ENCODE results near the gene ACKR4. TPM values are rescaled to one million over a fixed set of nuclear protein-coding genes. Genes with fewer than 3 reads are reported as not detected.

The ACKR4 gene
- total and polyA plus RNA-seq, 2 experiments from 2014 or later, result 0.26 TPM; not detected in 1

DNA sequence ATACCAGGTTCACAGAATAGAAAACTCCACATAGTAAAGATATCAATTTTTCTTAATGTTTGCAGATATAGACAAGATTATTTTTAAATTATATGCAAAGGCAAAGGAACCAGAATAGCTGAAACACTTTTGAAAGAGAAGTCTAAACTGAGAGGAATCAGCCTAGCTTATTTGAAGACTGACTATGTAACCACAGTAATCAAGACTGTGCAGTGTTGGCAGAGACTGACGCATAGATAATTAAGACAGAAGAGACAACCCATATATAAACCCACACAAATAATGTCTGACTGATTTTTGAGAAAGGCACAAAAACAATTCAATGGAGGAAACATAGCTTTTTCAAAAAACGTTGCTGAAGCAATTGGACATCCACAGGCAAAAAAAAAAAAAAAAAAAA, 28.6 kb upstream of the ACKR4 start:
- no peak for TF ChIP-seq JUNB (IDR thresholded peaks at IDR 0.05; ENCODE audit: unreplicated experiment)
- TF ChIP-seq, protein P1, sequence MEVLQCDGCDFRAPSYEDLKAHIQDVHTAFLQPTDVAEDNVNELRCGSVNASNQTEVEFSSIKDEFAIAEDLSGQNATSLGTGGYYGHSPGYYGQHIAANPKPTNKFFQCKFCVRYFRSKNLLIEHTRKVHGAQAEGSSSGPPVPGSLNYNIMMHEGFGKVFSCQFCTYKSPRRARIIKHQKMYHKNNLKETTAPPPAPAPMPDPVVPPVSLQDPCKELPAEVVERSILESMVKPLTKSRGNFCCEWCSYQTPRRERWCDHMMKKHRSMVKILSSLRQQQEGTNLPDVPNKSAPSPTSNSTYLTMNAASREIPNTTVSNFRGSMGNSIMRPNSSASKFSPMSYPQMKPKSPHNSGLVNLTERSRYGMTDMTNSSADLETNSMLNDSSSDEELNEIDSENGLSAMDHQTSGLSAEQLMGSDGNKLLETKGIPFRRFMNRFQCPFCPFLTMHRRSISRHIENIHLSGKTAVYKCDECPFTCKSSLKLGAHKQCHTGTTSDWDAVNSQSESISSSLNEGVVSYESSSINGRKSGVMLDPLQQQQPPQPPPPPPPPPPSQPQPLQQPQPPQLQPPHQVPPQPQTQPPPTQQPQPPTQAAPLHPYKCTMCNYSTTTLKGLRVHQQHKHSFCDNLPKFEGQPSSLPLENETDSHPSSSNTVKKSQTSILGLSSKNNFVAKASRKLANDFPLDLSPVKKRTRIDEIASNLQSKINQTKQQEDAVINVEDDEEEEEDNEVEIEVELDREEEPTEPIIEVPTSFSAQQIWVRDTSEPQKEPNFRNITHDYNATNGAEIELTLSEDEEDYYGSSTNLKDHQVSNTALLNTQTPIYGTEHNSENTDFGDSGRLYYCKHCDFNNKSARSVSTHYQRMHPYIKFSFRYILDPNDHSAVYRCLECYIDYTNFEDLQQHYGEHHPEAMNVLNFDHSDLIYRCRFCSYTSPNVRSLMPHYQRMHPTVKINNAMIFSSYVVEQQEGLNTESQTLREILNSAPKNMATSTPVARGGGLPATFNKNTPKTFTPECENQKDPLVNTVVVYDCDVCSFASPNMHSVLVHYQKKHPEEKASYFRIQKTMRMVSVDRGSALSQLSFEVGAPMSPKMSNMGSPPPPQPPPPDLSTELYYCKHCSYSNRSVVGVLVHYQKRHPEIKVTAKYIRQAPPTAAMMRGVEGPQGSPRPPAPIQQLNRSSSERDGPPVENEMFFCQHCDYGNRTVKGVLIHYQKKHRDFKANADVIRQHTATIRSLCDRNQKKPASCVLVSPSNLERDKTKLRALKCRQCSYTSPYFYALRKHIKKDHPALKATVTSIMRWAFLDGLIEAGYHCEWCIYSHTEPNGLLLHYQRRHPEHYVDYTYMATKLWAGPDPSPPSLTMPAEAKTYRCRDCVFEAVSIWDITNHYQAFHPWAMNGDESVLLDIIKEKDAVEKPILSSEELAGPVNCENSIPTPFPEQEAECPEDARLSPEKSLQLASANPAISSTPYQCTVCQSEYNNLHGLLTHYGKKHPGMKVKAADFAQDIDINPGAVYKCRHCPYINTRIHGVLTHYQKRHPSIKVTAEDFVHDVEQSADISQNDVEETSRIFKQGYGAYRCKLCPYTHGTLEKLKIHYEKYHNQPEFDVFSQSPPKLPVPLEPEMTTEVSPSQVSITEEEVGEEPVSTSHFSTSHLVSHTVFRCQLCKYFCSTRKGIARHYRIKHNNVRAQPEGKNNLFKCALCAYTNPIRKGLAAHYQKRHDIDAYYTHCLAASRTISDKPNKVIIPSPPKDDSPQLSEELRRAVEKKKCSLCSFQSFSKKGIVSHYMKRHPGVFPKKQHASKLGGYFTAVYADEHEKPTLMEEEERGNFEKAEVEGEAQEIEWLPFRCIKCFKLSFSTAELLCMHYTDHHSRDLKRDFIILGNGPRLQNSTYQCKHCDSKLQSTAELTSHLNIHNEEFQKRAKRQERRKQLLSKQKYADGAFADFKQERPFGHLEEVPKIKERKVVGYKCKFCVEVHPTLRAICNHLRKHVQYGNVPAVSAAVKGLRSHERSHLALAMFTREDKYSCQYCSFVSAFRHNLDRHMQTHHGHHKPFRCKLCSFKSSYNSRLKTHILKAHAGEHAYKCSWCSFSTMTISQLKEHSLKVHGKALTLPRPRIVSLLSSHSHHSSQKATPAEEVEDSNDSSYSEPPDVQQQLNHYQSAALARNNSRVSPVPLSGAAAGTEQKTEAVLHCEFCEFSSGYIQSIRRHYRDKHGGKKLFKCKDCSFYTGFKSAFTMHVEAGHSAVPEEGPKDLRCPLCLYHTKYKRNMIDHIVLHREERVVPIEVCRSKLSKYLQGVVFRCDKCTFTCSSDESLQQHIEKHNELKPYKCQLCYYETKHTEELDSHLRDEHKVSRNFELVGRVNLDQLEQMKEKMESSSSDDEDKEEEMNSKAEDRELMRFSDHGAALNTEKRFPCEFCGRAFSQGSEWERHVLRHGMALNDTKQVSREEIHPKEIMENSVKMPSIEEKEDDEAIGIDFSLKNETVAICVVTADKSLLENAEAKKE (CRISPR knock-in tag; IDR thresholded peaks at IDR 0.05), result no peak
- TF ChIP-seq, protein P2, sequence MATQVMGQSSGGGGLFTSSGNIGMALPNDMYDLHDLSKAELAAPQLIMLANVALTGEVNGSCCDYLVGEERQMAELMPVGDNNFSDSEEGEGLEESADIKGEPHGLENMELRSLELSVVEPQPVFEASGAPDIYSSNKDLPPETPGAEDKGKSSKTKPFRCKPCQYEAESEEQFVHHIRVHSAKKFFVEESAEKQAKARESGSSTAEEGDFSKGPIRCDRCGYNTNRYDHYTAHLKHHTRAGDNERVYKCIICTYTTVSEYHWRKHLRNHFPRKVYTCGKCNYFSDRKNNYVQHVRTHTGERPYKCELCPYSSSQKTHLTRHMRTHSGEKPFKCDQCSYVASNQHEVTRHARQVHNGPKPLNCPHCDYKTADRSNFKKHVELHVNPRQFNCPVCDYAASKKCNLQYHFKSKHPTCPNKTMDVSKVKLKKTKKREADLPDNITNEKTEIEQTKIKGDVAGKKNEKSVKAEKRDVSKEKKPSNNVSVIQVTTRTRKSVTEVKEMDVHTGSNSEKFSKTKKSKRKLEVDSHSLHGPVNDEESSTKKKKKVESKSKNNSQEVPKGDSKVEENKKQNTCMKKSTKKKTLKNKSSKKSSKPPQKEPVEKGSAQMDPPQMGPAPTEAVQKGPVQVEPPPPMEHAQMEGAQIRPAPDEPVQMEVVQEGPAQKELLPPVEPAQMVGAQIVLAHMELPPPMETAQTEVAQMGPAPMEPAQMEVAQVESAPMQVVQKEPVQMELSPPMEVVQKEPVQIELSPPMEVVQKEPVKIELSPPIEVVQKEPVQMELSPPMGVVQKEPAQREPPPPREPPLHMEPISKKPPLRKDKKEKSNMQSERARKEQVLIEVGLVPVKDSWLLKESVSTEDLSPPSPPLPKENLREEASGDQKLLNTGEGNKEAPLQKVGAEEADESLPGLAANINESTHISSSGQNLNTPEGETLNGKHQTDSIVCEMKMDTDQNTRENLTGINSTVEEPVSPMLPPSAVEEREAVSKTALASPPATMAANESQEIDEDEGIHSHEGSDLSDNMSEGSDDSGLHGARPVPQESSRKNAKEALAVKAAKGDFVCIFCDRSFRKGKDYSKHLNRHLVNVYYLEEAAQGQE (IDR thresholded peaks at IDR 0.05; ENCODE audit: unreplicated experiment), result no peak
- no peak for TF ChIP-seq EZH2 (IDR thresholded peaks at IDR 0.05; ENCODE audit: low read depth, unreplicated experiment)
- no peak for TF ChIP-seq ZNF114 (CRISPR knock-in tag; IDR thresholded peaks at IDR 0.05)
- no peak for TF ChIP-seq POLR2AphosphoS5 (IDR thresholded peaks at IDR 0.05; ENCODE audit: low read depth)
- TF ChIP-seq, protein P3, sequence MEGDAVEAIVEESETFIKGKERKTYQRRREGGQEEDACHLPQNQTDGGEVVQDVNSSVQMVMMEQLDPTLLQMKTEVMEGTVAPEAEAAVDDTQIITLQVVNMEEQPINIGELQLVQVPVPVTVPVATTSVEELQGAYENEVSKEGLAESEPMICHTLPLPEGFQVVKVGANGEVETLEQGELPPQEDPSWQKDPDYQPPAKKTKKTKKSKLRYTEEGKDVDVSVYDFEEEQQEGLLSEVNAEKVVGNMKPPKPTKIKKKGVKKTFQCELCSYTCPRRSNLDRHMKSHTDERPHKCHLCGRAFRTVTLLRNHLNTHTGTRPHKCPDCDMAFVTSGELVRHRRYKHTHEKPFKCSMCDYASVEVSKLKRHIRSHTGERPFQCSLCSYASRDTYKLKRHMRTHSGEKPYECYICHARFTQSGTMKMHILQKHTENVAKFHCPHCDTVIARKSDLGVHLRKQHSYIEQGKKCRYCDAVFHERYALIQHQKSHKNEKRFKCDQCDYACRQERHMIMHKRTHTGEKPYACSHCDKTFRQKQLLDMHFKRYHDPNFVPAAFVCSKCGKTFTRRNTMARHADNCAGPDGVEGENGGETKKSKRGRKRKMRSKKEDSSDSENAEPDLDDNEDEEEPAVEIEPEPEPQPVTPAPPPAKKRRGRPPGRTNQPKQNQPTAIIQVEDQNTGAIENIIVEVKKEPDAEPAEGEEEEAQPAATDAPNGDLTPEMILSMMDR (conservative IDR thresholded peaks at IDR 0.05; ENCODE audit: low read depth in 2 of 2), result no peak
- TF ChIP-seq, protein P4, sequence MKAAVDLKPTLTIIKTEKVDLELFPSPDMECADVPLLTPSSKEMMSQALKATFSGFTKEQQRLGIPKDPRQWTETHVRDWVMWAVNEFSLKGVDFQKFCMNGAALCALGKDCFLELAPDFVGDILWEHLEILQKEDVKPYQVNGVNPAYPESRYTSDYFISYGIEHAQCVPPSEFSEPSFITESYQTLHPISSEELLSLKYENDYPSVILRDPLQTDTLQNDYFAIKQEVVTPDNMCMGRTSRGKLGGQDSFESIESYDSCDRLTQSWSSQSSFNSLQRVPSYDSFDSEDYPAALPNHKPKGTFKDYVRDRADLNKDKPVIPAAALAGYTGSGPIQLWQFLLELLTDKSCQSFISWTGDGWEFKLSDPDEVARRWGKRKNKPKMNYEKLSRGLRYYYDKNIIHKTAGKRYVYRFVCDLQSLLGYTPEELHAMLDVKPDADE (IDR thresholded peaks at IDR 0.05), result no peak
- no peak for TF ChIP-seq CREB1 (CRISPR knock-in tag; IDR thresholded peaks at IDR 0.05; ENCODE audit: low read depth)
- ATAC-seq (no peak), DNase-seq (ENCODE audit: low spot score) (no peak)
- Mint-ChIP-seq H3K27ac (no peak overlapping the region), H3K27me3 (ENCODE audit: insufficient read depth, low read depth, poor library complexity) (no peaks in the 10 kb centered on the region), H3K36me3 (ENCODE audit: low read depth) (peaks cover 11% of the 10 kb centered on the region; the same call in 2 of the 3 replicates), H3K4me3 (no peak overlapping the region), H3K9me3 (peaks cover 4% of the 10 kb centered on the region; the same call in 1 of the 3 replicates), H3K4me1 (no peaks in the 10 kb centered on the region)
- Histone ChIP-seq H3K4me1 (ENCODE audit: insufficient read depth) (no peaks in the 10 kb centered on the region), H3K27me3 (ENCODE audit: insufficient read depth) (no peaks in the 10 kb centered on the region), H3K79me2 (replicated peaks; ENCODE audit: insufficient read depth) (no peaks in the 10 kb centered on the region), H3K27ac (ENCODE audit: low read depth) (no peak overlapping the region), H3K36me3 (ENCODE audit: insufficient read depth) (no peaks in the 10 kb centered on the region), H3K4me3 (no peak overlapping the region), H2AFZ (no peak overlapping the region), H3K9me2 (ENCODE audit: insufficient read depth) (no peaks in the 10 kb centered on the region), H4K20me1 (replicated peaks; ENCODE audit: insufficient read depth) (no peaks in the 10 kb centered on the region; the same call in 1 of the 2 replicates), H3F3A (replicated peaks; ENCODE audit: low read depth) (no peaks in the 10 kb centered on the region), H3K4me2 (no peak overlapping the region)
